Measurements from ENCODE around the gene MINDY1. TPM values are rescaled to one million over a fixed set of nuclear protein-coding genes. Genes with fewer than 3 reads are reported as not detected.
A peak's percentile ranks its signal among the peaks of the same experiment; 100 is the strongest.

MINDY1 gene
- total and polyA plus RNA-seq, 9 of the 15 experiments (the other 6 are each of a cell fraction or from before 2014, with no cell fraction given): 0.49 to 11.0 (median 6.0) TPM

DNA sequence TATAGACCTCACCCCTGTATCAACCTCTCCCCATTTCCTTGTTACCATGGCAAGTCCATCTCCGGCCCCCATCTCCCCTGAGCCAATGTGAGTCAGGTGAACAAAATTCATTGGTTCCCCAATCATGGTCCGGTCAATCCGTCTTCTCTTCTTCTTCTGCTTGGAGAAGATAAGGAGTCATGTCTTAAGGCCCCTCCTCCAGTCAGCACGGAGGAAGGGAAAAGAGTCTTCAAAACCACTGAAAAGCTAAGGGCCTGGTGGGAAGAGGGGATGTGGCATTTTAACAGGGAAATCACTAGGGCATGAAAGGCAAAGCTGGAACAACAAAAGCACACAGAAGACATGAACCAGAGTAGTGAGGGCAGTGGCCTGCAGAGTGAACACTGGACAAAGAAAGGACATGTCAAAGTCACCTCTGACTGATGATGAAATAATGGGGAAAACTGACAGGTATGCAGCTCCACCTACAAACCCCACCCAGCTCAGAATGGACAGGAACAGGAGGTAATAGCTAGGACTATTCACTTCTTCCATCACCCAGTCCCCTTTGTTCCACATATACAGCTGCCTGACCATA lies 48.4 kb upstream of the MINDY1 start (continued):
- TF ChIP-seq SIX5 (IDR thresholded peaks at IDR 0.05; ENCODE audit: borderline replicate concordance in 1 of 2, insufficient read depth in 1 of 2, low read depth in 1 of 2, low read length in 2 of 2) (no peak), RAD21 (CRISPR knock-in tag; conservative IDR thresholded peaks at IDR 0.05 in 1 of 2, IDR thresholded peaks at IDR 0.05 in 1 of 2) (0 out of 4 replicates have a peak, but pooled peaks of 1 of the 2 experiments have one; percentile 4), RBFOX2 (IDR thresholded peaks at IDR 0.05; ENCODE audit: low read depth, low read length) (no peak), PTRF (tag; IDR thresholded peaks at IDR 0.05) (no peak)
- TF ChIP-seq, protein P1, sequence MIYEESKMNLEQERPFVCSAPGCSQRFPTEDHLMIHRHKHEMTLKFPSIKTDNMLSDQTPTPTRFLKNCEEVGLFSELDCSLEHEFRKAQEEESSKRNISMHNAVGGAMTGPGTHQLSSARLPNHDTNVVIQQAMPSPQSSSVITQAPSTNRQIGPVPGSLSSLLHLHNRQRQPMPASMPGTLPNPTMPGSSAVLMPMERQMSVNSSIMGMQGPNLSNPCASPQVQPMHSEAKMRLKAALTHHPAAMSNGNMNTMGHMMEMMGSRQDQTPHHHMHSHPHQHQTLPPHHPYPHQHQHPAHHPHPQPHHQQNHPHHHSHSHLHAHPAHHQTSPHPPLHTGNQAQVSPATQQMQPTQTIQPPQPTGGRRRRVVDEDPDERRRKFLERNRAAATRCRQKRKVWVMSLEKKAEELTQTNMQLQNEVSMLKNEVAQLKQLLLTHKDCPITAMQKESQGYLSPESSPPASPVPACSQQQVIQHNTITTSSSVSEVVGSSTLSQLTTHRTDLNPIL (CRISPR knock-in tag; IDR thresholded peaks at IDR 0.05): no peak
- TF ChIP-seq, protein P2, sequence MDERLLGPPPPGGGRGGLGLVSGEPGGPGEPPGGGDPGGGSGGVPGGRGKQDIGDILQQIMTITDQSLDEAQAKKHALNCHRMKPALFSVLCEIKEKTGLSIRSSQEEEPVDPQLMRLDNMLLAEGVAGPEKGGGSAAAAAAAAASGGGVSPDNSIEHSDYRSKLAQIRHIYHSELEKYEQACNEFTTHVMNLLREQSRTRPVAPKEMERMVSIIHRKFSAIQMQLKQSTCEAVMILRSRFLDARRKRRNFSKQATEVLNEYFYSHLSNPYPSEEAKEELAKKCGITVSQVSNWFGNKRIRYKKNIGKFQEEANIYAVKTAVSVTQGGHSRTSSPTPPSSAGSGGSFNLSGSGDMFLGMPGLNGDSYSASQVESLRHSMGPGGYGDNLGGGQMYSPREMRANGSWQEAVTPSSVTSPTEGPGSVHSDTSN (CRISPR knock-in tag; IDR thresholded peaks at IDR 0.05; ENCODE audit: low read depth): no peak
- TF ChIP-seq, protein P2 (tag; conservative IDR thresholded peaks at IDR 0.05; ENCODE audit: low read depth): peak; percentile 64
- TF ChIP-seq, protein P3, sequence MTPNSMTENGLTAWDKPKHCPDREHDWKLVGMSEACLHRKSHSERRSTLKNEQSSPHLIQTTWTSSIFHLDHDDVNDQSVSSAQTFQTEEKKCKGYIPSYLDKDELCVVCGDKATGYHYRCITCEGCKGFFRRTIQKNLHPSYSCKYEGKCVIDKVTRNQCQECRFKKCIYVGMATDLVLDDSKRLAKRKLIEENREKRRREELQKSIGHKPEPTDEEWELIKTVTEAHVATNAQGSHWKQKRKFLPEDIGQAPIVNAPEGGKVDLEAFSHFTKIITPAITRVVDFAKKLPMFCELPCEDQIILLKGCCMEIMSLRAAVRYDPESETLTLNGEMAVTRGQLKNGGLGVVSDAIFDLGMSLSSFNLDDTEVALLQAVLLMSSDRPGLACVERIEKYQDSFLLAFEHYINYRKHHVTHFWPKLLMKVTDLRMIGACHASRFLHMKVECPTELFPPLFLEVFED (CRISPR knock-in tag; conservative IDR thresholded peaks at IDR 0.05): peak; percentile 59; the same call in 1 of the 2 replicates
- TF ChIP-seq, protein P4, sequence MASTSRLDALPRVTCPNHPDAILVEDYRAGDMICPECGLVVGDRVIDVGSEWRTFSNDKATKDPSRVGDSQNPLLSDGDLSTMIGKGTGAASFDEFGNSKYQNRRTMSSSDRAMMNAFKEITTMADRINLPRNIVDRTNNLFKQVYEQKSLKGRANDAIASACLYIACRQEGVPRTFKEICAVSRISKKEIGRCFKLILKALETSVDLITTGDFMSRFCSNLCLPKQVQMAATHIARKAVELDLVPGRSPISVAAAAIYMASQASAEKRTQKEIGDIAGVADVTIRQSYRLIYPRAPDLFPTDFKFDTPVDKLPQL (IDR thresholded peaks at IDR 0.05; ENCODE audit: extremely low read depth, insufficient read length): no peak

All from K562 (cell line).